Neural cell (in vitro differentiated cells): ENCODE measurements around the gene SIL1. TPM values are rescaled to one million over a fixed set of nuclear protein-coding genes. Genes with fewer than 3 reads are reported as not detected.

Source experiments
- H2AFZ ChIP-seq: fragments of 200-600, 300-800 bp; sonication (generic), shearing (Covaris generic); 2 replicates; pipeline ENCODE4 v1.6.0; 2014; ENCODE audit warnings: low read depth, mild to moderate bottlenecking, antibody characterized with exemption, low read length, moderate library complexity
- H3F3A ChIP-seq: fragments of 200-600 bp; shearing (Covaris generic); 2 replicates; pipeline ENCODE4 v1.6.1; 2016; ENCODE audit warnings: mild to moderate bottlenecking, moderate library complexity, mixed read lengths, antibody characterized with exemption, low read length; ENCODE audit not compliant: insufficient read depth, poor library complexity, severe bottlenecking
- H3K27ac ChIP-seq: fragments of 200-600, 300-800 bp; sonication (generic), shearing (Covaris generic); 2 replicates; pipeline ENCODE4 v1.5.1; 2014; ENCODE audit warnings: mild to moderate bottlenecking, low read length, moderate library complexity
- H3K27me3 ChIP-seq: fragments of 300-800, 200-600 bp; sonication (generic), shearing (Covaris generic); 2 replicates; pipeline ENCODE4 v1.6.0; 2014; ENCODE audit warnings: mild to moderate bottlenecking, low read depth, low read length, moderate library complexity; ENCODE audit not compliant: insufficient read depth
- H3K36me3 ChIP-seq: fragments of 300-800, 200-600 bp; sonication (generic), shearing (Covaris generic); 2 replicates; pipeline ENCODE4 v1.5.1; 2014; ENCODE audit warnings: mild to moderate bottlenecking, antibody characterized with exemption, low read length, moderate library complexity; ENCODE audit not compliant: insufficient read depth
- H3K4me2 ChIP-seq: fragments of 300-800, 200-600 bp; sonication (generic), shearing (Covaris generic); 2 replicates; pipeline ENCODE4 v1.6.0; 2014; ENCODE audit warnings: mild to moderate bottlenecking, low read length
- H3K4me3 ChIP-seq: fragments of 300-800, 200-600 bp; sonication (generic), shearing (Covaris generic); 2 replicates; pipeline ENCODE4 v1.5.1; 2014; ENCODE audit warnings: mild to moderate bottlenecking, low read length, moderate library complexity
- H3K79me2 ChIP-seq: fragments of 200-600 bp; shearing (Covaris generic); replicated peaks from 2 replicates; pipeline ENCODE4 v1.6.0; 2014; ENCODE audit warnings: mild to moderate bottlenecking, low read length, moderate library complexity; ENCODE audit not compliant: insufficient read depth
- H3K9ac ChIP-seq: fragments of 300-800, 200-600 bp; sonication (generic), shearing (Covaris generic); 2 replicates; pipeline ENCODE4 v1.6.1; 2016; ENCODE audit warnings: mild to moderate bottlenecking, low read length, mixed read lengths
- H3K9me2 ChIP-seq: fragments of 200-600 bp; shearing (Covaris generic); 2 replicates; pipeline ENCODE4 v1.6.1; 2016; ENCODE audit warnings: mild to moderate bottlenecking, low read length, mixed read lengths; ENCODE audit not compliant: insufficient read depth
- H3K9me3 ChIP-seq: fragments of 200-600, 300-800 bp; sonication (generic), shearing (Covaris generic); 2 replicates; pipeline ENCODE4 v1.6.1; 2016; ENCODE audit warnings: mild to moderate bottlenecking, mixed run types, low read length, moderate library complexity, mixed read lengths
- H4K20me1 ChIP-seq: fragments of 200-600 bp; shearing (Covaris generic); 2 replicates; pipeline ENCODE4 v1.6.1; 2016; ENCODE audit warnings: mild to moderate bottlenecking, mixed run types; ENCODE audit not compliant: insufficient read depth
- CTCF ChIP-seq: fragments of 450-650 bp; IDR thresholded peaks from 2 replicates; pipeline ENCODE4 v1.5.1; 2014; ENCODE audit warnings: antibody characterized with exemption, mild to moderate bottlenecking, moderate library complexity; ENCODE audit not compliant: poor library complexity, severe bottlenecking
- EP300 ChIP-seq: fragments of 450-650 bp; conservative IDR thresholded peaks from 2 replicates; pipeline ENCODE4 v1.6.1; 2014; ENCODE audit warnings: antibody characterized with exemption, mild to moderate bottlenecking, moderate library complexity; ENCODE audit not compliant: poor library complexity, severe bottlenecking
- EZH2 ChIP-seq: fragments of 200-600, 300-800 bp; shearing (Covaris generic), sonication (generic); IDR thresholded peaks from 2 replicates; pipeline ENCODE4 v1.6.1; 2014; ENCODE audit warnings: antibody characterized with exemption, low read length, borderline replicate concordance, mild to moderate bottlenecking; ENCODE audit not compliant: insufficient read depth, poor library complexity, severe bottlenecking
- MXI1 ChIP-seq: fragments of 450-650 bp; conservative IDR thresholded peaks from 2 replicates; pipeline ENCODE4 v1.6.1; 2014; ENCODE audit warnings: antibody characterized with exemption, mild to moderate bottlenecking; ENCODE audit not compliant: poor library complexity, severe bottlenecking
- POLR2AphosphoS5 ChIP-seq: IDR thresholded peaks from 2 replicates; pipeline ENCODE4 v1.6.1; 2012
- RAD21 ChIP-seq: fragments of 450-650 bp; conservative IDR thresholded peaks from 2 replicates; pipeline ENCODE4 v1.6.1; 2014; ENCODE audit warnings: antibody characterized with exemption, mild to moderate bottlenecking, moderate library complexity
- REST ChIP-seq: IDR thresholded peaks from 2 replicates; pipeline ENCODE4 v1.6.1; 2012; ENCODE audit warnings: borderline replicate concordance
- SMC3 ChIP-seq: fragments of 450-650 bp; conservative IDR thresholded peaks from 2 replicates; pipeline ENCODE4 v1.6.1; 2014; ENCODE audit warnings: antibody characterized with exemption, mild to moderate bottlenecking, moderate library complexity; ENCODE audit not compliant: poor library complexity
- TAF1 ChIP-seq: IDR thresholded peaks from 2 replicates; pipeline ENCODE4 v1.6.1; 2012; ENCODE audit warnings: low read depth
- polyA plus RNA-seq: library from polyadenylated mRNA; depleted of rRNA; stranded (reverse); fragments of >200 nt; gene quantifications from 2 replicates; pipeline ENCODE4 v1.2.3, GENCODE V29; 2014

Gene SIL1
- polyA plus RNA-seq, 1 donor from 2014 or later, result 4.7 TPM

DNA sequence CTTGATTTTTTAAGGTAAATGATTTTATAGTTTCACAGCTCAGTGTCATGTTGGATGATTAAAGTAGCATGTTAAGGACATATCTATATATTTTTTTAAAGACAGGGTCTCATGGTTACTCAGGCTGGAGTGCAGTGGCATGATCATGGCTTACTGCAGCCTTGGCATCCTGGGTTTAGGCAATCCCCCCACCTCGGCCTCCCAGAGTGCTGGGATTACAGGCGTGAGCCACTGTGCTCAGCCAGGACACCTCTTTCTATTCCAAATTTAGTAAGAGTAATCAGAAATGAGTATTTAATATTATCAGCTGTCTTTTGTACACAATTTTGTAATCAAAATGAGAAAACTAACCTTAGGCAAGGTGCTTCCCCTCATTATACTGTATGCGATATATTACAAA lies 284.4 kb downstream of the SIL1 start:
- H3F3A ChIP-seq, result no peaks in the 10 kb centered on the region
- H2AFZ ChIP-seq, result no peak overlapping the region
- no peaks in the 10 kb centered on the region for H4K20me1 ChIP-seq
- no peaks in the 10 kb centered on the region for H3K36me3 ChIP-seq
- H3K79me2 ChIP-seq, result no peaks in the 10 kb centered on the region
- H3K9ac ChIP-seq, result no peak overlapping the region
- no peaks in the 10 kb centered on the region for H3K27me3 ChIP-seq
- no peaks in the 10 kb centered on the region for H3K9me2 ChIP-seq
- H3K27ac ChIP-seq, result no peak overlapping the region
- H3K4me3 ChIP-seq, result no peak overlapping the region
- no peak overlapping the region for H3K4me2 ChIP-seq
- no peaks in the 10 kb centered on the region for H3K9me3 ChIP-seq
- TF ChIP-seq EP300, result no peak
- no peak for TF ChIP-seq EZH2
- no peak for TF ChIP-seq MXI1
- no peak for TF ChIP-seq CTCF
- TF ChIP-seq REST, result no peak
- TF ChIP-seq SMC3, result no peak
- TF ChIP-seq POLR2AphosphoS5, result no peak
- TF ChIP-seq TAF1, result no peak
- no peak for TF ChIP-seq RAD21

DNA sequence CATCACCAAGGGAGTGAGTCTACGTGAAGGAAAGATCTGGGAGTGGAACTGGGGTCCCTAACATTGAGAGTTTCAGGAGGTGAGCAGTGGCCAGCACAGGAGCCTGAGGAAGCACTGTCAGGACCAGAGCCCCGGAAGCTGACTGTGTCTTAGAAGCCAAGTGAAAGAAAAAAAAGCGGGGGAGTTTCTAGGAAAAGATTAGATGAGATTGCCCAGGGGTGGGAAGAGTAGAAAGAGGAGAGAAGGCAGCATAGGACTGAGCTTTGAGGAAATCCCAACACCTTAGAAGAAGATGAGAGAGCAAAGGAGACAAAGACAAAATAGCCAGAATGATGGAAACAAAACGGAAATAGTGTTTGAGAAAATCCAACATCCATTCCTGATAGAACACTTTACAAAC lies 286.1 kb downstream of the SIL1 start:
- Histone ChIP-seq H2AFZ (no peak overlapping the region), H3K4me3 (no peak overlapping the region), H3K9me3 (no peaks in the 10 kb centered on the region), H3K9me2 (no peaks in the 10 kb centered on the region), H3K4me2 (no peak overlapping the region), H4K20me1 (no peaks in the 10 kb centered on the region), H3K36me3 (no peaks in the 10 kb centered on the region), H3K27ac (no peak overlapping the region), H3F3A (no peaks in the 10 kb centered on the region), H3K27me3 (no peaks in the 10 kb centered on the region), H3K9ac (no peak overlapping the region), H3K79me2 (no peaks in the 10 kb centered on the region)
- no peak for TF ChIP-seq CTCF
- TF ChIP-seq REST, result no peak
- TF ChIP-seq EZH2, result no peak
